Measurements from ENCODE around the gene CALCOCO1. TPM values are rescaled to one million over a fixed set of nuclear protein-coding genes. Genes with fewer than 3 reads are reported as not detected.
"Not testable (repeated sequence)": the region's sequence is repeated elsewhere in the genome, so short reads cannot be mapped to it uniquely, and the experiment has no call there.

CALCOCO1 gene
- total RNA-seq, 1 experiment from 2014 or later = 20.4 TPM

- BruUV-seq (replicated peaks) = no TSS peak
- TF ChIP-seq EZH2phosphoT487 (IDR thresholded peaks at IDR 0.05; ENCODE audit: borderline replicate concordance, low read length) (no peak), CTCF (conservative IDR thresholded peaks at IDR 0.05; ENCODE audit: low read depth, low read length) (no peak), EZH2 (IDR thresholded peaks at IDR 0.05; ENCODE audit: low read length, unreplicated experiment) (no peak)
- no peaks in the 10 kb centered on the region for H3F3A ChIP-seq (ENCODE audit: low read length, unreplicated experiment)
- no peak overlapping the region for H2AFZ ChIP-seq (ENCODE audit: low read length)
- DNase-seq = no peak
- H4K20me1 ChIP-seq (ENCODE audit: low read length) = no peaks in the 10 kb centered on the region
- H3K4me3 ChIP-seq (ENCODE audit: low read length) = no peak overlapping the region
- CTCF ChIA-PET = no interaction called here
- no peaks in the 10 kb centered on the region for H3K36me3 ChIP-seq (ENCODE audit: low read depth, low read length)
- H3K79me2 ChIP-seq (ENCODE audit: low read length) = no peaks in the 10 kb centered on the region
- POLR2A ChIA-PET (ENCODE audit: unreplicated experiment) = no interaction called here
- H3K9me2 ChIP-seq (replicated peaks; ENCODE audit: low read length) = no peaks in the 10 kb centered on the region
- no peak overlapping the region for H3K27ac ChIP-seq (ENCODE audit: low read length)
- no peaks in the 10 kb centered on the region for H3K9me3 ChIP-seq (ENCODE audit: low read length)
- no peak overlapping the region for H3K4me2 ChIP-seq (ENCODE audit: low read length)
- H3K27me3 ChIP-seq (ENCODE audit: low read length) = no peaks in the 10 kb centered on the region
- ATAC-seq = no peak
- peaks cover 36% of the 10 kb centered on the region for H3K4me1 ChIP-seq (ENCODE audit: insufficient read depth, low read length)
- intact Hi-C loops (cut with micrococcal nuclease) = loop anchor here (1.0 to 5.0 kb wide), 4 partner anchors 172 to 435 kb away; no protein-coding TSS in a partner anchor
- H3K9ac ChIP-seq (ENCODE audit: low read length) = no peak overlapping the region
Measured at GRCh38 chr12:53766881-53767280, 39.6 kb upstream of the CALCOCO1 start.

DNA sequence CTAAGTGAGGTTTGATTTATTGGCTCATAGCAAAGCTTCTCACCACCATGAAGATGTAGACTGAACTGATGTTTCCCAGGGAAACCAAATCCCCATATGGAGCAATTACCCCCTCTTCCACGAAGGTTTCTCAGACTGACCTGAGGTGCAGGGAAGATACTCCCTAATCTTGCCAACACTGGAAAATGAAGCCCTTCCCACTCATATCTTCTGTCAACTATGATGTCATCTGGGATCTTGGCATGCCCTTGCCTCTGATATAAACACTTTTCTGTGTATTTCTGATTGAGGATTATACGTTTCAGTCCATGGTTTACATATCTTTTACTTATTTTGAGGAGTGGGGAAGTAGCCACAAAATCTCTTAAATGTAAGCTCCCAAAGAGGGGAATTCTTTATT is 38.6 kb upstream of the CALCOCO1 start:
- no peak overlapping the region for H3K4me2 ChIP-seq (ENCODE audit: low read length)
- no peaks in the 10 kb centered on the region for H3K79me2 ChIP-seq (ENCODE audit: low read length)
- CTCF ChIA-PET = interaction anchor here (0.5 kb wide), 1 partner anchor 569 kb away, joined by 5 read pairs; no protein-coding TSS in a partner anchor
- TF ChIP-seq EZH2phosphoT487 (IDR thresholded peaks at IDR 0.05; ENCODE audit: borderline replicate concordance, low read length) (no peak), EZH2 (IDR thresholded peaks at IDR 0.05; ENCODE audit: low read length, unreplicated experiment) (no peak)
- no peaks in the 10 kb centered on the region for H3K36me3 ChIP-seq (ENCODE audit: low read depth, low read length)
- H3K27ac ChIP-seq (ENCODE audit: low read length) = no peak overlapping the region
- H3K9me3 ChIP-seq (ENCODE audit: low read length) = no peaks in the 10 kb centered on the region
- H3K9me2 ChIP-seq (replicated peaks; ENCODE audit: low read length) = no peaks in the 10 kb centered on the region
- DNase-seq = no peak
- no peak overlapping the region for H2AFZ ChIP-seq (ENCODE audit: low read length)
- no peaks in the 10 kb centered on the region for H3K27me3 ChIP-seq (ENCODE audit: low read length)
- ATAC-seq = no peak
- no TSS peak for BruUV-seq (replicated peaks)
- no peak overlapping the region for H3K9ac ChIP-seq (ENCODE audit: low read length)
- POLR2A ChIA-PET (ENCODE audit: unreplicated experiment) = no interaction called here
- intact Hi-C loops (cut with micrococcal nuclease) = loop anchor here (2.0 to 5.0 kb wide), 2 partner anchors 187 to 436 kb away; no protein-coding TSS in a partner anchor
- peaks cover 26% of the 10 kb centered on the region for H3K4me1 ChIP-seq (ENCODE audit: insufficient read depth, low read length)
- no peaks in the 10 kb centered on the region for H3F3A ChIP-seq (ENCODE audit: low read length, unreplicated experiment)
- no peaks in the 10 kb centered on the region for H4K20me1 ChIP-seq (ENCODE audit: low read length)
- no peak overlapping the region for H3K4me3 ChIP-seq (ENCODE audit: low read length)

- Histone ChIP-seq H3K27me3 (ENCODE audit: low read length) (no peaks in the 10 kb centered on the region), H3F3A (ENCODE audit: low read length, unreplicated experiment) (no peaks in the 10 kb centered on the region), H3K9me2 (replicated peaks; ENCODE audit: low read length) (no peaks in the 10 kb centered on the region), H3K4me2 (ENCODE audit: low read length) (no peak overlapping the region), H3K9me3 (ENCODE audit: low read length) (no peaks in the 10 kb centered on the region), H3K4me1 (ENCODE audit: insufficient read depth, low read length) (peaks cover 16% of the 10 kb centered on the region), H3K79me2 (ENCODE audit: low read length) (no peaks in the 10 kb centered on the region), H3K36me3 (ENCODE audit: low read depth, low read length) (no peaks in the 10 kb centered on the region), H3K9ac (ENCODE audit: low read length) (no peak overlapping the region), H3K4me3 (ENCODE audit: low read length) (no peak overlapping the region), H4K20me1 (ENCODE audit: low read length) (no peaks in the 10 kb centered on the region), H3K27ac (ENCODE audit: low read length) (no peak overlapping the region), H2AFZ (ENCODE audit: low read length) (no peak overlapping the region)
- TF ChIP-seq CTCF (conservative IDR thresholded peaks at IDR 0.05; ENCODE audit: low read depth, low read length) = no peak
- TF ChIP-seq EZH2phosphoT487 (IDR thresholded peaks at IDR 0.05; ENCODE audit: borderline replicate concordance, low read length) = no peak
- TF ChIP-seq EZH2 (IDR thresholded peaks at IDR 0.05; ENCODE audit: low read length, unreplicated experiment) = no peak
- ATAC-seq (no peak), DNase-seq (no peak)
- CTCF ChIA-PET = no interaction called here
- POLR2A ChIA-PET (ENCODE audit: unreplicated experiment) = no interaction called here
- intact Hi-C loops (cut with micrococcal nuclease) = loop anchor here (5.0 kb wide), 1 partner anchor 438 kb away; no protein-coding TSS in a partner anchor
- no TSS peak for BruUV-seq (replicated peaks)
Measured at GRCh38 chr12:53764615-53765014, 37.4 kb upstream of the CALCOCO1 start.

GRCh38 chr12:53762793-53763192 is 35.5 kb upstream of the CALCOCO1 start:
- H3F3A ChIP-seq (ENCODE audit: low read length, unreplicated experiment); H3K9me2 ChIP-seq (replicated peaks; ENCODE audit: low read length); H3K4me2 ChIP-seq (ENCODE audit: low read length); H3K9me3 ChIP-seq (ENCODE audit: low read length); H3K27me3 ChIP-seq (ENCODE audit: low read length); BruUV-seq (replicated peaks); H2AFZ ChIP-seq (ENCODE audit: low read length); H3K27ac ChIP-seq (ENCODE audit: low read length); H4K20me1 ChIP-seq (ENCODE audit: low read length); intact Hi-C loops (cut with micrococcal nuclease); ATAC-seq; H3K79me2 ChIP-seq (ENCODE audit: low read length); H3K36me3 ChIP-seq (ENCODE audit: low read depth, low read length); H3K9ac ChIP-seq (ENCODE audit: low read length); DNase-seq; POLR2A ChIA-PET (ENCODE audit: unreplicated experiment); H3K4me3 ChIP-seq (ENCODE audit: low read length); CTCF ChIA-PET; H3K4me1 ChIP-seq (ENCODE audit: insufficient read depth, low read length): not testable (repeated sequence)
